GM19395 (cell line): ENCODE measurements around the gene SBF2.

Experiments used
- ATAC-seq: cut with Tn5 transposase; IDR thresholded peaks from one replicate; pipeline ENCODE4 v1.9.1; 2021; ENCODE audit warnings: mild to moderate bottlenecking, moderate library complexity; ENCODE audit not compliant: unreplicated experiment

SBF2 gene

GRCh38 chr11:9738707-9739106 lies 555.3 kb downstream of the SBF2 start:
- ATAC-seq: no peak

- ATAC-seq: no peak
Measured at GRCh38 chr11:9738116-9738515, 555.9 kb downstream of the SBF2 start.

GRCh38 chr11:9736365-9736764 lies 557.7 kb downstream of the SBF2 start:
- no peak for ATAC-seq

GRCh38 chr11:9735919-9736318 lies 558.1 kb downstream of the SBF2 start:
- no peak for ATAC-seq

GRCh38 chr11:9735236-9735635 lies 558.8 kb downstream of the SBF2 start:
- ATAC-seq: no peak

- no peak for ATAC-seq
Measured at GRCh38 chr11:9733212-9733611, 560.8 kb downstream of the SBF2 start.

- ATAC-seq: no peak
Measured at GRCh38 chr11:9732453-9732852, 561.6 kb downstream of the SBF2 start.

- no peak for ATAC-seq
Measured at GRCh38 chr11:9731256-9731655, 562.8 kb downstream of the SBF2 start.
